ENCODE measurements around the gene RPL36.
A peak's percentile ranks its signal among the peaks of the same experiment; 100 is the strongest.
"Not testable (repeated sequence)": the region's sequence is repeated elsewhere in the genome, so short reads cannot be mapped to it uniquely, and the experiment has no call there.

RPL36 gene

DNA sequence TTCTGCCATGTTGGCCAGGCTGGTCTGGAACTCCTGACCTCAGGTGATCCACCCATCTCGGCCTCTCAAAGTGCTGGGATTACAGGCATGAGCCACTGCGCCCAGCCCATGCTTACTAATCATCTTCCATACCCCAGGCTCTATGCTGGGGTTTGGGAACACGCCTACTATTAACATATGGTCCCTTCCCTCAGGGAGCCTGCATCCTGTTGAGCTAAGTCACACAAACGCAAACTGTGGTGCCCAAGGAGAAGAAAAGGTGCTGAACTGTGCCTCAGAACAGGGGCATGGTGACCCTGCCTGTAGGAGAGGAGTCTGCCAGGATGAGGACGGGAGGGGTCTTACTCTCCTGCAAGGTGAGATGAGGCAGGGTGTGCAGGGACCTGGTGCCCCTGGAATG lies 15.4 kb upstream of the RPL36 start:
- DNase-seq (ENCODE audit: low spot score) = no peak

GRCh38 chr19:5676105-5676771 lies 13.9 kb upstream of the RPL36 start:
- no peak for DNase-seq (ENCODE audit: low spot score)

DNA sequence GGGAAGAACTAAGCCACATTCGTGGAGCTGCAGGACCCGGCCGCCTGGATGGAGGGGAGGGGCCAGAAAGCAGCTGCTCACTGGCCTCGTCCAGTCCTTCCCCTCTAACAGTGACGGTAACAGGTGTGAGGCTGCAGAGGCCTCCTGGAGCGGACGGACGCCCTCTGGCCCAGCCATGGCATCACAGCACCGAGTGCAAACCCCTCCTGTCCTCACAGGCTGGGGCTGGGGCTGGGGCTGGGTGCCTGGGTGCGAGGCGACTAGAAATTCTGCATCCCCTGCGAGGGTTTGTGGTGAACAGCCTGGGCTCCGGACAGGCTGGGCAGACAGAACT lies 13.4 kb upstream of the RPL36 start:
- DNase-seq (ENCODE audit: low spot score) = no peak

DNA sequence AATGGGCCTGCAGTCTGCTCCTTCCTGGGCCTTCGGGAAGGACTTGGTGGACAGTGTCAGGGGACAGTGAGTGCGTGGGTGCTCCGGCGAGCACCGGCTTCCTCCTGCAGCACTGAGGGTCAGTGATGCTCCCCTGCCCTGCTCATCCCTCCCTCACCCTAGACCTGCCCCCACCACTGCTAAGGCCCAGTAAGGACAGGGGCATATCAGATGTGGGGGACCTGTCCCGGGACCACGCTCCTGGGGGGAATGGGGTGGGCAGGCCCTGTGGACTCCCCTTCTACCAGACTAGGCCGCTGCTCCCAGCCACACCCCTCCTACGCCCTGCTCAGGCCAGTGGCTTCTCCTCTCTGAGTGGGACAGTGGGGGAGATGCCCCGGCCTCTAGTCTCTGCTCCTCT lies 13.0 kb upstream of the RPL36 start:
- DNase-seq (ENCODE audit: low spot score) = no peak

- DNase-seq (ENCODE audit: low spot score) = no peak
These were observed 12.5 kb upstream of the RPL36 start for GRCh38 chr19:5677580-5677979.

GRCh38 chr19:5678071-5678718 lies 11.9 kb upstream of the RPL36 start:
- no peak for DNase-seq (ENCODE audit: low spot score)

DNA sequence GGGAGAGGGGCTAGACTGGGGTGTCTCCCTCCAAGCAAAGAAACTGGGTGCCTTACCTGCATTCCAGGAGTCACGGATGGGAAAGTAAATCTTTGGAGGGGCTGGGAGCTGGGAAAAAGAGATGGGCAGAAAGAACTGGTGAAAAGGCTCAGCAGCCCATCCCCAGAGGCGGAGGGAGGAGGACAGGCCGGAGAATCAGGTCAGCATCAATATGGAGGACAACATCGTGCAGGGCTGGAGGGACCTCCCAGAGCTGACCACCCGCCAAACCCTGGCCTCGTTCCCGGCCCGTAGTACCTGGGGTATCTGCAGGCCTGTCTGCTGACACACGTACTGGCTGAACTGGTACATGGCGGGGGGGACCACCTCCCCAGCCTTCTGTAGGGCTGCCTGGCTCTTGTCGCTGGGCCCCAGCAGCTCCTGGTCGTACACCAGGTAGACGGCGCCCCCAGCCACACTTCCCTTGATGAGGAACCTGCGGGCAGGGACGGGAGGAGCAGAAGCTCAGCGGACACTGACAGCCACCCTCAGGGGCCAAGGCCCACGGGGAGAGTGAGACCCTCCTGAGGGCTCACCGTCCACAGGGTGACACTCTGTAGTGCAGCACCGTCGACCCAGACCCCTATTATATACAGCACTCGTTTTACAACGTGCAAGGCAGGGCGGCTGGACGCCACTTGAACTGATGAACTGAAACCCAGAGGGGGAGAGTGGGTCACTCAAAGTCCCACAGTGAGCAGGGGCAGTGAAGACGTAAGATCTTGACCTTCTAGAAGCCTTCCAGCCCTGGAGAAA lies 10.6 kb upstream of the RPL36 start:
- no peak for DNase-seq (ENCODE audit: low spot score)

- DNase-seq (ENCODE audit: low spot score) = peak; percentile 59
These were observed 10.0 kb upstream of the RPL36 start for GRCh38 chr19:5680084-5680436.

DNA sequence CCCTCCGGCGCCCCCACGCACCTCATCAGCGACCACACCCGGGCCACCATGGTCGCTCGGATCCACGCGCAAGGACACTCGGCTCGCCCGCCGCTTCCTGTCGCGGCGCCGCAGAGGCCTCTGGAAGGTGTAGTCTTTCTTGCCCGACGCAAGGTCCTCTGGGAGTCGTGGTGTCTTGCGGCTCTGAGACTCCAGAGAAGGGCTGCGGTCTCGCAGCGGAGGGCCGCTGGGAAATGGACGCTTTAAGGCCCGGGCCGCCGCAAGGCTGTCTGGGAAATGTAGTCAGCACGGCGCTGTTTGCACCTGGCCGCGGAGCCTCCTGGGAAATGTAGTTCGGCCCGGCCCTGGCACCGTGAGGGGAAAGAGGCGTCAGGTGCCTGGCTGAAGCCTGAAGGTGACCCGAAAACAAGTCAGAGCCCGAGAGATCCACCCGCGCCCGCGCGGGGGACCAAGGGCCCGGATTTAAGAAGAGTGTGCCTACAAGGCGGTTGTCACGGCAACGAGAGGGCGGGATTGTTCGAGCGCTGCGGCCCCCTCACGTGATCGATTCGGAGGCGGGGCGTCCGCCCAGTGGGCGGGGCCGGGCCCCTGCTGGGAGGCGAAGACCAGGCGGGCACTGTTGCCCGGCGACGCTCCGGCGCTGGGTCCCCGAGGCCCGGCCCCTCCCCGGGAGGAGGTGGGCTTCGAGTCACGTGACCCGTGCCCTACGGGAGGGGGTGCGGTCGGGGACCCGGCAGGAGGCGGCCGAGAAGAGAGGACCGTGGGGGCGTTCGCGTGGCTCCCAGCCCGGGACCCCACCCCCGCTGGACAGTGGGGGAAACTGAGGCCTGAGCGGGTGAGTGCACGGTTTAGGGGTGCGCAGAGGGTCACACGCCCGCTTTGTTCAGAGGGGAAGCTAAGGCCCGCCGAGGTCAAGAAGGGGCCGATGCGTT lies 9.4 kb upstream of the RPL36 start, which contains the start of the genes HSD11B1L and MICOS13:
Gene HSD11B1L, plus strand, starts transcription at position 591 of the 932 bp plus-strand sequence. CDS start 3,806 bp downstream, outside the sequence.
Gene MICOS13, minus strand, starts transcription at position 80 of the 932 bp plus-strand sequence. Its CDS starts 30 bp downstream, at position 50.
- peak; percentile 99 for DNase-seq (ENCODE audit: low spot score)

DNA sequence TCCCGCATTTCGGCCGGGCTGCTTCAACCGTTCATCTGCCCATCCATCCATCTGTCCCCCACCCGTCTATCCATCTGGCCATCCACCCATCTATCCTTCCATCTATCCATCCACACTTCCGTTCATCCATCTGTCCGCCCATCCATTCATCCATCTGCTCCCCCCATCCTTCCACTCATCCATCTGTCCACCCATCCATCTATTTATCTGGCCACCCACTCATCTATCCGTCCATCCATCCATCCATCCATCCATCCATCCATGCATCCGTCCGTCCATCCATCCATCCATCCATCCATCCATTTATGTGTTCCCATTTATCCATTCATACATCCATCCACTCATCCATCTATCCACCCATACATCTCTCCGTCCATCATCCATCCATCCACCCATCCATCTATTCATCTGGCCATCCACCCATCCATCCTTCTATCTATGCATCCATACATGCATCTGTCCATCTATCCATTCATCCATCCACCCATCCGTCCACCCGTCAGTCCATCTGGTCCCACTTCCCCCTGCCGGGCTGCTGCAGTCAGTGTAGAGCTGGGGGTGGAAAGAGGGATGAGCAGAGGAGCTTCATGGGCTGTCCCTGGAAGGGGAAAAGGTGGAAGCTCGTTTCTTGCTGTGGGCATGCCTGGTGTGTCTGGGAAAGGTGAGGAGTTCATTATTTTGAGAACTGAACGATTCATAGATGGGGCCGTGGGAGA lies 8.5 kb upstream of the RPL36 start:
- DNase-seq (ENCODE audit: low spot score) = no peak

- DNase-seq (ENCODE audit: low spot score) = no peak
These were observed 8.0 kb upstream of the RPL36 start for GRCh38 chr19:5682107-5682482.

DNA sequence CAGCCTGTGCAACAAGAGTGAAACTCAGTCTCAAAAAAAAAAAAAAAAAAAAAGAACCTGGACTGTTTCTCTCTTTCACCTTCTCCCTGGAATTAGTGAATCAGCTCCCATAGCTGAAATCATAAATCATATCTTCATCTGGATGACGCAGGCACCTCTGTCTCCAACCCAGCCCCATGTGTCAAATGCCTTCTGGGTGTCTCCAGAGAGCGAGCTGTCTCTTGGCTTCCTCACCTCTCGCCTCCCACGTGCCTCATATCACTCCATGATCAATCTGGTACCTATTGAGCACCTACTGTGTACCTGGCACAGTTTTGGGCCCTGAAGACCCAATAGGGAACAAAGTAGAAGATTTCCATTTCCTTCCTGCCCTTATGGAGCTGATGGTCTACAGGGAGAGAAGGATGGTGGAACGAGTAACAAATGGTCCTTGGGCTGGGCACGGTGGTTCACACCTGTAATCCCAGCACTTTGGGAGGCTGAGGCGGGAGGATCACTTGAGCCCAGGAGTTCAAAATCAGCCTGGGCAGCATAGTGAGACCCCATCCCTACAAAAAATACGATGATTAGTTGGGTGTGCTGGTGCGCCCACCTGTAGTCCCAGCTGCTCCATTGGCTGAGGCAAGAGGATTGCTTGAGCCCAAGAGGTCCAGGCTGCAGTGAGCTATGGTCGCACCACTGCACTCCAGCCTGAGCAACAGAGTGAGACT lies 6.8 kb upstream of the RPL36 start:
- no peak for DNase-seq (ENCODE audit: low spot score)

DNA sequence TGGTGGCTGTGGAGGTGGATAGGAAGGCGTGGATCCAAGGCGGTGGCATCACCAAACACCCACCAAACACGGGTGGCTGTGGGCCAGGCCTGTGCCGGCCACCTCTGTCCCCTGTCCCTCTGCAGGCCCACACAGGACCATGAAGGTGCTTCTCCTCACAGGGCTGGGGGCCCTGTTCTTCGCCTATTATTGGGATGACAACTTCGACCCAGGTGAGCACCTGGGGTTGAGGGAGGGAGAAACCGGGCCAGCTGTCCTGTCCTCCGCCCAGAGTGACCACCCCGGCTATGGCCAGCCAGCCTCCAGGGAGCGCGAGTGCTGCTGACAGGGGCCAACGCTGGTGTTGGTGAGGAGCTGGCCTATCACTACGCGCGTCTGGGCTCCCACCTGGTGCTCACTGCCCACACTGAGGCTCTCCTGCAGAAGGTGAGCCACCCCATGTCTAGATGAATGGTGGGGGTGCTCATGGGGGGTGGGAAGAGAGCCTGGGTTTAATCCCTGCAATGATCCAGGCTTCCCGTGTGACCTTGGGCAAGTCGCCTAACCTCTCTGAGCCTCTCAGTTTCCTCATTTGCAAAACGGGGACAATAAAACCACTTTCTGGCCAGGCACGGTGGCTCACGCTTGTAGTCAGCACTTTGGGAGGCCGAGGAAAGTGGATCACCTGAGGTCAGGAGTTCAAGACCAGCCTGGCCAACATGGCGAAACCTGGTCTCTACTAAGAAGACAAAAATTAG lies 5.2 kb upstream of the RPL36 start:
- no peak for DNase-seq (ENCODE audit: low spot score)

DNA sequence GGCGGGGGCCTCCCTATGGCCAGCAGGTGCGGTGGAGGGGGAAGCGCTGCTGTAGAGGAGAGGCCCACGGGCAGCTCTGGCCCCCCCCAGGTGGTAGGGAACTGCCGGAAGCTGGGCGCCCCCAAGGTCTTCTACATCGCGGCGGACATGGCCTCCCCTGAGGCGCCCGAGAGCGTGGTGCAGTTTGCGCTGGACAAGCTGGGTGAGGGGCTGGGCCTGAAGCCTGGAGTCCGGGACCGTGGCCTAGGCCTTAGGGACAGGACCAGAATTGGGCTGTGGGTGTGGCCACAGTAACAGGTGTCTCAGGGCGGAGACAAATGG lies 3.8 kb upstream of the RPL36 start:
- no peak for DNase-seq (ENCODE audit: low spot score)

DNA sequence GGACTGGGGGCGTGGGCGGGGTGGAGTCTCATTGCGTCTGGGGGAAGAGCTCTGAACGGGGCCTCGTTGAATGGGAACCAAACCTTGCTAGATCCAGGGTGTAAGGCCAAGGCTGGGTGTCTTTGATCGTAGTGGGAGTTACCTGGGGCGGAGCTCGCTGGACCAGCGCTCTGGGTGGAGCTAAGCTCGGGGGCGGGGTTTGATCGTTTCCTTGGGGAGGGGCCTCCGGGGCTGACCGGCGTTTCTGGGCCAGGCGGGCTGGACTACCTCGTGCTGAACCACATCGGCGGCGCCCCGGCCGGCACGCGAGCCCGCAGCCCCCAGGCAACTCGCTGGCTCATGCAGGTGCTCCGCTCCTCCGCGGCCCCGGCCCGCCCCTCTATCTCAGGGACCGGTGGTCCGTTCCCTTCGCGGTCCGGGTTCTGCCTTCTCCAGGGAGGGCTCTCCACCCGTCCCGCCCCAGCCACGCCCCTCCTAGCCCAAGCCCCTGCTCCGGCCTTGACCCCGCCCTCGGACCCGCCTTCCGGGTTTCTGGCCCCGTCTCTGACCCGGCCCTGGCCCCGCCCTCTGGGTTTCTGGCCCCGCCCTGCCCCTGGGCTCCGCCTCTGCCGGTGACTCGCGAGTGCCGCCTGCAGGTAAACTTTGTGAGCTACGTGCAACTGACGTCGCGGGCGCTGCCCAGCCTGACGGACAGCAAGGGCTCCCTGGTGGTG lies 3.3 kb upstream of the RPL36 start:
- peak; percentile 96 for DNase-seq (ENCODE audit: low spot score)

- DNase-seq (ENCODE audit: low spot score) = no peak
These were observed 2.5 kb upstream of the RPL36 start for GRCh38 chr19:5687360-5688198.

DNA sequence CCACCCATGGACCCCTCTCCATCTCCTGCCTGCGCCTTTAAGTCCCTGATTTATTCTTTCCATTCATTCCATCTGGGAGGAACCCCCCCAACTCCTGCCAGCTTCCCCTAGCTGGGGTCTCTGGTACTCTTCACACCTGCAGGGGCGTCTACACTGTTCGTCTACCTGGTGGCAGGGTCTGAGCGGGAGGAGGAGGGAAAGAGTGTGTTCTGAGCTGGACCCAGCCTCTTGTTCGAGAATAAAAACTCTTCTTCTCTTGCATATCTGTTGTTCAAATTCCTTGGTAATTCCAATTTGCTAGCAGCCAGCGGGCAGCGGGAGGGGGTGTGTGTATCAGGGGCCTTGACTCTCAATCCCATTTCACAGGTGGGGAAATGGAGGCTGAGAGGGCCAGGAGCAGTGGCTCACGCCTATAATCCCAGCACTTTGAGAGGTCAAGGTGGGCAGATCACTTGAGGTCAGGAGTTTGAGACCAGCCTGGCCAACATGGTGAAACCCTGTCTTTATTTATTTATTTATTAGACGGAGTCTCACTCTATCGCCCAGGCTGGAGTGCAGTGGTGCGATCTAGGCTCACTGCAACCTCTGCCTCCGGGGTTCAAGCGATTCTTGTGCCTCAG lies 1.7 kb upstream of the RPL36 start:
- DNase-seq (ENCODE audit: low spot score) = not testable (repeated sequence)
